Measurements from ENCODE around the gene FBXW8.

The FBXW8 gene

DNA sequence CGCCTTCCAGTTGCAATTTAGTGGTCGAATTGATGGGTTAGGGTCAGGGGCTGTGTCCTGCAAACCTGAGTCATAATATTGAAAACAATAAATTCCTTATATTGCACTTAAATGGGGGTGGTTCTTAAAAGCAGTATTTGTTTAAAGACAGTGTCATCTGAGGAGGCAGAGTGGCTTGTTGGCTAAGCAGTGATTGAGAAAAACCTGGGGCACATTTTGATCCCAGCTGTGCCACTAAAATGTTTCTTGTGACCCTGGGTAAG is 48.4 kb downstream of the FBXW8 start:
- DNase-seq, result no peak

DNA sequence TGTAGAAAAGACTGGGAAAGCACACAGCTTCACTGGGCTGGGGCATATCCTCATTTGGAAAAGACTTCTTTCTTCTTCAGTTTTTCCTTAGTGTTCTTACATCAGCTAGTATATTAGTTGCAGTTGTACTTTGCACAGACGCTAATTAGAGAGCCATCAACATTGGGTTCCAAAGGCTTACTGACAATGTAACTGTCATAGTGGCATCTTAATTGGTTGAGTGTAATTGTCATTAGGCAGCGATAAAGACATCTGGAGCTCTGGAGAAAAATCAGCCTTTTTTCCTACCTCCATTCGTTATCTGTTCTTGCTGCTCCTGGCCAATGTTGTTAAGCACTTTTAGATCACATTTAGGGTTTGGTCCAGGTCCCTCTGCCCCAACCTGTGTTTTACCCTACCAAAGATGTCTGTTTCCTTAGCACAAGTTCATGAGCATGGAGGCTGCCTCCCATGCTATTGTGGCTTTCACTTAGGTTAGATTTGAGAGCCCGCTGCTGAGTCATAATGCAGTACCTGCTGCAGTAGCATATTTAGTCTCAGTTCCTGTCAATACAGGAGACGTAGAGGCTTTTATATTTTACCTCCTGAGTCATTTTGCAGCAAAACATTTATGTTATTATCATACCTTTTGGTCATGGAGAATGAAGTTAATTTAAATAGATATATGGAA is 49.2 kb downstream of the FBXW8 start:
- DNase-seq, result peak; percentile 57

DNA sequence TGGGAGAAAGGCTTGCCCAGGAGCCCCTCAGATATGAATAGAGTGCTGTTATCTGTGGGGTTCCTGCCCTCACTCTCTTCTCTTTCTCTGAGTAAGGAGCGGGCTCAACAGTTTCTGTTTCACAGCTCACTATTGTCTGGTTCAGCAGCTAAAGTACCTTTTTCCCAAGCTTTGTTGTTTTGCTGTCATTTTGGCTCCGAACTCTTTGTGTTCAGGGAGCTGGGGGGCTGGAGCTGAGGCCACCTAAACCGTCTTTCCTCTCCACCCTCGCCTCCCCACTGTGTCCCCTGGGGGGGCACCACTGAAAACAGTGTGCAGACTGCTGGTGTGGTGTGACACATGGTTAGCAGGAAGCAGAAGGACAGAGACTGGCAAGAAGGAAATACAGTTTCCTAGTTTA is 51.4 kb downstream of the FBXW8 start:
- DNase-seq, result no peak

DNA sequence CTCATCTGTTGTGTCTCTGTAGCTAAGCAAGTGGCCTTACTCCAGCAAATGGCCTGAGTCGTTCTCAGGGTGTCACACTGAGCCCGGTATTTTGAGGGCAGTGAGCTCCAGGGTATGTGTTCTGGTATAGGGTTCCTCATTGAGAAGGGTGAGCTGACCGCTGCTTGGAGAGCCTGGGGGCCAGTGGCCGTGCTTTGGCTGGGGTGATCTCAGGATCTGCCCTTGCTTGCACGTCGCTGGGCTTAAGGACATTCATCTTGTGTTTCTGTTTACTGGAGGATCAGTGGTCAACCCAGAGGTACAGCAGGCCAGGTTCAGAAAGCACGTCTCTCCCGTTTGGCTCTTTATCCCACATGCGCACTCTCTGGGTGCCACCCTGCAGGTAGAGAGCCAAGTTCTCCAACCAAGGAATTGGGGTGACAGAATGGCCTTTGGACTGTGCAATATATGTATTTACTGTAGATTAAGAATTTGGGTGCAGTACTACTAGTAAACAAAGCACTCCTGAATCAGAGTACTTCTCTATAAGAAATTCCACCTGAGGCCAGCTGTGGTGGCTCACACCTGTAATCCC is 52.1 kb downstream of the FBXW8 start:
- DNase-seq, result no peak

DNA sequence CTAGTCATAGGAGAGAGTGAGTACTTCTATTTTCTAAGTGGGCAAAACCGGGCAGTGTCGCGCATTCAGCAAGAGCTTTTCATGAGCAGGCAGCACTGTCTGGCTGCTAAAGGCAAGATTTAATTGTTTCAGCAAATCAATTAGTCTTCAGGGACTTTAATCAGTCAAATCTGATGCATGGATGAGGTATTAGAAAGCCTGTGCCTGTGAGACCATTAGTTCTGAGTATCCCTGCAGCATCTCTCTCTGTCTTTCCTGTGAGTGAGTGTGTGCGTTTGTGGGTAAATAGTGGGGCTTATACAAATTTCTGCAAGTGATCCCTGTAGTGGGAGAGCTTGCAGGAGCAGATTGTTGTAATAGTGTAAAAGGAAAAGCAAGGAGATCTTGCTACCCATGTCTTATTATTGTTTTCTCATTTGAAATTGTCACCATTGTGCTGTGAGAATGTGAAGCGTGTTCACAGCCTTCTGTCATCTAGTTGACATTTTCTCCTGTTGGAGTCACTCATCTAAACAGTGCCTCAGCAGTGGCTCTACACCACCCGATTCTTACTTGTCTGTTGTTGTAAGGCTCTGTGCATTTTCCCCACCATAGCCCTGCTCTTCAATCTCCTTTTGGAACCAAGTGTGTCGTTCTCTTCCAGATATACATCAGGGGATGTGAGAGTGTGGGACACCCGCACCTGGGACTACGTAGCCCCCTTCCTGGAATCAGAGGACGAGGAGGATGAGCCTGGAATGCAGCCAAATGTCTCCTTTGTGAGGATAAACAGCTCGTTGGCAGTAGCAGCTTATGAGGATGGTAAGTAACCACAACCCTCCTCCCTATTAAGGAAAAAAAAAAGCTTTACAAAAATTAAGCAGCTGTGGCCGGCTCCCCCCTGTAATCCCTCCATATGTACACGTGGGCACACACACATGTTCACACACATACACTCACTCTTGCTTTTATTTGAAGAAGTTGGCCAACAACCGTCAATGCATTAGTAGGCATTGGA is 53.6 kb downstream of the FBXW8 start:
- DNase-seq, result no peak

DNA sequence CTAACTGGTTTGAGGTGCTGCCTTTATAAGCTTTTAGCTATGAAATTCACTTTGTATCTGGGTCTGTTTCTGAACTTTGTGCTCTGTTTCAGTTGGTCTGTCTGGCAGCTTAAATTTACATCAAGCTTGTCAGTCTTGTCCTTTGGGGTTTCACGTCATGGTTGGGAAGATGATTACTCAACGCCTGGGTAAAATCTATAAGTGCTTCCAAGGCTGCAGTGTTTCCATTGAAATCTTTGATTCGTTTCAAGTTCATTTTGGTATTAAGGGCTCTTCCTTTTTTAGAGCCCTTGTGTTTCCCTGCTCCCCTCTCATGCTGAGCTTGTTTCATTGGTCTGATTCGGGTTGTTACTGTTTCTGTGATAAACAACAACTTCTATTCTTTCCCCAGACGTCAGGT is 58.2 kb downstream of the FBXW8 start:
- no peak for DNase-seq

DNA sequence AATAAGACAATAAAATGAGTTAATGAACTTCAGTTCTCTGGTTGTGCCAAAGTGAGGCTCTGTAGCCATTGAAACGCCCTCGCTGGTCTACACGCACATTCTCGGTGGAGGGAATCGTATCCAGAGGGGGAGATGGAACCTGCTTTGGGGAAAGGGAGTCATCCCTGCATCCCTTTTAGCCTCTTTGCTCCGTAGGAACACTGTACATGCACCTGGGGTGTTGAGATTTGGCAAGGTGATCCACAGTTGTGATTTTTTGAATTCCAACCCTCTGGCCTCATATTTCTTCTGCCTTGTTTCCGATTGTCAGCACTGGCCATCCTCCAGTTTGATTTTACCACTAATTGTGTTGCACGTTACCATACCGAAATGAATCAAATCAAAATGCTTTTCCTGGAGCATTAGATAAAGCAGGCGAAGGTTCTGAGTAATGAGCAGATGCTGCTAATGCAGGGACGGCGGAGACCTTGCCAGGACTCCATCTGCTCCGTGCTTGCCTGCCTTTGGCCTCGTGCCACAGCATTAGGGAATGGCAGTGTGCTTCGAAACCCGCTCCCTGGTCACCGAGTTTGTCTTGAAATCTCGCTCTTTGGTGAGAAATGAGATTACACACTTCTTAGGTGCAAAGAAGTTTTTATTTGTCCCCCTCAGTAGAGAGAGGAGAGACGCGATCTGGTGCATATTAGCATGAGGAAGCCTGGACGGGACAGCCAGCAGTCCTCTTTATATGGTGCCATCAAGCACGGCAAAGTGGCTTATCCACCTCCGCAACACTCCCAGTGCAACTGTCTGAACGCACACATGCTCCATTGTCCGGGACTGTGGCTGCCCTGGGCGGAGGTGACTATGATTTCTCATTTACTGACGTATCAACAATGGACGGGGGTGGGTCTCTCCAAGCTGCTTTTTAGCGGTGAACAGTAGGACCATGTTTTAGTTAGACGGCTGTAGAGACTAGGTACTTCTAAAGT is 59.1 kb downstream of the FBXW8 start:
- DNase-seq, result no peak

DNA sequence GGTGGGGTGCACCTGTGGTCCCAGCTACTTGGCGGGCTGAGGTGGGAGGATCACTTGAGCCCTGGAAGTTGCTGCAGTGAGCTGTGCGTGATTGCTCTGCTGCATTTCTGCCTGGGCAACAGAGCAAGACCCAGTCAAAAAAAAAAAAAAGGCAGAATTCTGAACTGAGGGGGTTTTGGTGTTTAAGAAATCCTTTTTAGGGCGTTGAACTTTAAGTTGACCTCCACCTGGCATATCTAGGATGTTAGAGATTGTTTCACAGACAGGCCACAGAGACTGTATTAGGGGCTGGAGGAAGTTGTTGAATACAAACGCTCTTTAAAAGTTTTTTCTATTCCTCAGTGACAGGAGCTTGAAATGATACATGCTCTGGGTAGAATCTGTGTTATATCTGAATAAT is 60.5 kb downstream of the FBXW8 start:
- DNase-seq, result no peak

DNA sequence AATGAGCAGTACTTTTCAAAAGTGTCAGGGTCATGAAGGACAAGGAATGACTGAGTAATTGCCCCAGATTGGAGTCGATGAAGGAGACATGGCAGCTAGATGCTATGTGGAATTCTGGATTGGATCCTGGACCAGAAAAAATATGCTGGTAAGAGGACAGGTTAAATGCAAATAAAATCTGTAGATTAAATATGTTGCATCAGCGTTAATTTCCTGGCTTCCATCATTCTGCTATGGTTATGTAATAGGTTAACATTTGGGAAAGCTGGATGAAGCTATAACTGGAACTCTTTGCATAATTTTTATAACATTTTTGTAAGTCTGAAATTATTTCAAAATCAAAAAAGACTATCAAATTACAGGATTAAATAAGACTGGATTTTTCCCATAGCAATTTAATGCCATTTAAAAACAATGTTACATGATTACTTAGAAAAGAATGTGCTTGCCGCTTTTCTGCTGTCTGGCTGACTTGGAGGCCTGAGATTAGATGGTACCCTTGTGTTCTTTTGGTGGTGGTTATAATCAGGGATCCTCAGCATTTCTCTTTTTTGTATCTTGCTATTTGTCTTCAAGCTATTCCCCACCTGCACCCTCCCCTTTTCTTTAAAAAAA is 65.1 kb downstream of the FBXW8 start:
- DNase-seq, result no peak

DNA sequence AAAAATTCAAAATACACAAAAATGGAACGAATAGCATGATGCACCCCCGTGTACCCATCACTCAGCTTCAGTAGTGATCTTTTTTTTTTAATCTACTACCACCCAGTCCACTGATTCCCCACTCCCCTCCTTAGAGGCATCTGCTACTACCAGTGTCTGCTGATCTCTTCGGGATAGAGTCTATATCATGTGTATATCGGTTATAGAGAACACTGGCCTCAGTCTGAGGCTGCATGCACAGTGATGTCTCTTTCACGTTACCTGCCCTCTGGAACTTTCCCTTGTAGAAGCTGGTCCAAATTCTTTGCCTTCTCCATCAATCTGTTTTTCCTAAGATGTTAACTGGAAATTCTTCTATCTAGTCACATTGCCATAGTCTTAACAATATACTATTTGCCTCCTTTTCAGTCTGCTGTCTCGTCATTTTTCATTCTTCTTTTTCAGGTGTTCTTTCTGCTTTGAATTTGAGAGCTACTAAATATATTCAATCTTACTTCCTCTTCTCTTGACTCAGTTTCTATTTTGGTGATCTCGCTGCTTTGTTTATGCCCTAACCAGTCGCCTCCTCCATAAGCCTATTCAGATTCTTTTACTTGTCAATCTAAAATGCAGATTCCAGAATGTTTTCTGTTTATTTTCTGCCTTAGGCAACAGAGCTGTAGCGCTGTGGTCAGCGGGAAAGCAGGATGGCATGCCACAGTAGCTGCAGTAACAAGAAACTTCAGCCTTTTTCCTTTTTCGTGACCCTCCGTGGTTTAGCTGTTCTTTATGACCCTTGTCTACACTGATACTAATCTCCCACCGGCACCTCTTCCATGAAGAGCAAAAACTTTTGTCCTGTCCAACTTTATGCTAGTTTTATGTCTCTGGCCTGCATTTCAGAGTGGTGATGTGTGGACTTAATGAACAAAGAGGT is 67.0 kb downstream of the FBXW8 start:
- DNase-seq, result no peak

DNA sequence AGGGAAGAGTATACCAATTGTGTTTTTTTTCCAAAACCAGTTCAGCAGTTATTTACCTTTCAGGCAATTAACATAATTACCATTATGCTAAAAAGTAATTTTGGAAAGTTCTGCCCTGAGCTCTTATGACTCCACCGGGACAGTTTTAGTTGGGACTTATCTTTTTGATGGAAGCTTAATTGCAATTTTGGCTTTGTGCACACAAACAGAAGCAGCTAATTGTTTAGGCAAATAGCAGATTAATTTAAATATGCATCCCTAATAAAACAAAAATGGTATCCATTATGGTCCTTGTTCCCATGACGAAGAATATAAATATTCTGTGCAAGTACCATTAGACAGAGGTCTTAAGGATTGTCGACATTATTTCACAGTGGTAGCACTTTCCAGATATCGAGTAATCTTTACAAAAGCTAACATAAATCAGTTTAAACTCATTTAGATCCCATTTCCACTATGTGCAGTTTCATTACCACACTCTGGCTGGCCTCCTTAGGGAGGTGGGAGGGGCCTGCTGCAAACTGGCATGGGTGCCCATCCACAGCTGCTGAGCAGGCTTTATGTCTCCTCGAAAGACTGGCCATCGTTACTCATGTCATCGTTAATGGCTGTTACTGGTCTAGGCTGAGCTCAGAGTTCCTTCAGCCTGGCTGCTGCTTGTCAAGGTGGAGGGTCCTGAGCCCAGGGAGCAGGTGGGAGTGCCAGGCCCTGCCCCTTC is 68.2 kb downstream of the FBXW8 start:
- DNase-seq, result no peak

DNA sequence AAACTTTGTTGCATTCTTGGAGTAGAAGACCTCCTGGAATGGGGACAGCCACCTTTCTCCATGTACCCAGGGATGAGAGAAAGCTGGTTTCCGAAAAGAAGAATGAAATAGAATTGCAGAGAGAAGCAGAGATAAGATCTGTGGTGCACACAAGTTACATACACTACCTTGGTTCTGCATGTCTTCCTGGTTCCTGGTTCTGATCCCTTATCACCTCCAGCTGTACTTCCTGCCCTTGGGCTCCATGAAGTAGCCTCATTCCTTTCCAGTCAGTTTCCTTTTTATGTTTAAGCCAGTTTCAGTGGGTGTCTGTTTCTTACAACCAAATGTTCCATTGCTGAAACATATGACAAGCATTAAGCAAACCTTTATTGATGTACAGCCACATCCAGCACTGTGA is 69.3 kb downstream of the FBXW8 start:
- no peak for DNase-seq

DNA sequence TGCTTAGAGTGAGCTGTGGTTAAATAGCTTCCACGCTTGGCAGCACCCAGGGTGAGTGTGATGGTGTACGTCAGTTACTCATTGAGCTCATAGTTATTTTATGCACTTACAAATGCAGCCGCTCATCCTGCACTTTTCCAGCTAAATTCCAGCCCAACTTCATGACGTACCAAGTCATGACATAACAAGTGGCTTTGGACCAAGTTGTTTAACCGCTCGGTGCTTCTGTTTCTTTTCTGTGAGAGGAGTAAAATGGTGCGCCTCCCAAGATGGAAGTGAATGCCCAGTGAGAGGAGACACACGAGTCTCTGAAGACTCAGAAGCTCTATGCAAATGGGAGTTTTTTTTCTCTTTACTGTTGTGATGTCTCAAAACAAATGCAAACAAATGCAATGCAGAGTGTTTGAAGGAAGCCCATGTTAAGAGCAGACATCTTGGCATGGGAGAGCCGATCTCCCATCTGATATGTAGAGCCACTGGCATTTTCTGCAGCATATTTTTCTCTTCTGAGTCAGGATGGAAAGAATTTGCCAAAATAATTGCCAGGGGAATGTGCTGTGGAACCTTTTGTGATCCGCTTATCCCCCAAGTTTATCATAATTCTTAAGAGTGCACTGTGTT is 72.2 kb downstream of the FBXW8 start:
- DNase-seq, result no peak

DNA sequence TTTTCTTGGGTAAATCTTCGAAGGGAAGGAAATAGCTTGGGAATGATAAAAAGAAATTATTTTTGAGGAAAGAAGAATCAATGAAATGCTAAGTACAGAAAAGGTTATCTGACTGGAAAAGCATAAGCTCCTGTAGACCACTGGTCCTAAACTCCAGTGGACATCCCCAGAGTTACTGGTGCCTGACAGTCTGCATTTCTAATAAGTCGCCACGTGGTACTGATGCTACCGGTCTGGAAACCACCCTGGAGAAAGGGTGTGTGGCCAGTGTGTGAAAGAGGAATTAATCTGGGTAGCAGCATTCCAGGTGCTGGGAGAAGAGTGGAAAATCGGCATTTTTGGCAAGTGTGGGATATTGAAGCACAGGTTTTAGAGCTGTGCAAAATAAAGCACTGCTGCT is 73.3 kb downstream of the FBXW8 start:
- no peak for DNase-seq

DNA sequence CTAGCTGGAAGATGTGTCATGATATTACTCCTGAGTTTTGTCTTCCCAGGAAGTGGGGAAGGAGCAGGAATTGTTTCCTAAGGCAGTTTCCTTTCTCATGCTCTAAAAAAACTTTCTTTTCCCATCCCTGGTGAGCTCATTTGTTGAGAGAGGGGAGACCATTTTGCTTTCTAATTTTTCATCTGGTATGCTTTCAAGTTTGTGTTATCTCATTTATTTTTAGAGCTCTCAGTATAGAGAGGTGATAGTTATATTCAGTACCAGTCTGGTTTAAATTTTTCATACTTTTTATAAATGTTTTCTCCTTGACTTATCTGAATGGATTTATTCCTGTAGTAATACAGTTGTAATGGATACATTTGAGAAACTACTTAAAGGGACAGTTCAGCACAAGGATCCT is 79.6 kb downstream of the FBXW8 start:
- no peak for DNase-seq

DNA sequence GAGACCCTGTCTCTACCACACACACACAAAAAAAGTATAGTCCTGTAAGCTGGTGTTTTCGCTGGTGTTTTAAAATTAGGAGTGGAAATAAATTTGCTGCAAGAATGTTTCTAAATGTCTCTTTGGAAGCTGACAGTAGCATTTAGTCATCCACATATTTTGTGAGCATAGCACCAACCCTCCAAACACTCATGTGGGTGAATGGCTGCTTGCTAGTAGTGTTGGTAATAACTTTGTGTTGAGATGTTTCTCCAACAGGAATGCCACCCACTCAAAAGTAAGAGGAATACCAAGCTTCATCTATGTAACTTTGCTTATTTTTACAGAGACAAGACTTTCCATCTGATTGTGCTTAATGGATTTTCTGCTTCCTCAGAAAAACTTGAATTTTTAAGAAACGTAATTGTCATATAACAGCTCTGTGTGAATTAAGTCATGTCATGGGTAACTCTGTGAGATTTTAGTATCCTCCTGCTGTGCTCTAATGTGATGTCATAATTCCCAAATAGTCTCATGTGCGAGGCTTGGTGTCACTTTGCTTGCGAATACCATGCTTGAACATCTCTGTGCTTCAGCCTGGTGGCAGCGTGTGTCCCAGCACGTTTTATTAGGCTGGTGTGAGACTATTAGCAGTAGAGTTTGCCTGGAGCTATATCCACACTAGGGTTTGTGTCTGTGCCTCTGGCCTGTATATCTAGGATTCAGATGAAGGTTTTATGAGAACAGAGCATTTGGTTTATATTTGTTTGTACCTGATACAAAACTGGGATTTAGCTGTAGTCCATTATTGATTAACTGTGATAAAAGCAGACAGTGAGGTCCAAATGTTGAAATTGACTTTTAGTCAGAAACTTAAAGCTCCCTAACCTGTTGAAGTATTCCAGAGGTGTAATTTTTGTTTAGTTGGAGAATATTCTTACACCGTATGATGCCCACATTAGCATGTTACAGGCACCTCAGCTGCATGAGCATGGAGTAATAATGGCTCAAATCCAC is 80.5 kb downstream of the FBXW8 start:
- no peak for DNase-seq

DNA sequence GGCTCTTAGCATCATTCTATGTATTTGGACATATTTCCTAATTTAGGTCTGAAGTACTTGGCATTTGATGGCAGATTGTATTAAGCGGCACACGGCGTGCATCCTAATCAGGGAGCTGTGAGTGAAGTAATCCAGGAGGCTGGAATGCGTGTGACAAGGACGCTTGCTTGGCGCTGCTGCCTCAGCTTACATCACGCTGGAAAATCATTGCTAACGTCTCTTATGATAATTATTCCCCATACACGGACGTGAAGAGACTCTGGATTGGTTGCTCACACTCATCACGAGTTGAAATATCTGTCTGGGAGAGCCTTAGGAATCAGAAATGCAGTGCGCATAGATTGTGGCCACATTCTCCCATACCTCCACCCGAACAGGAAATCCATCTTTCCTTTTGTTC is 85.3 kb downstream of the FBXW8 start:
- no peak for DNase-seq

DNA sequence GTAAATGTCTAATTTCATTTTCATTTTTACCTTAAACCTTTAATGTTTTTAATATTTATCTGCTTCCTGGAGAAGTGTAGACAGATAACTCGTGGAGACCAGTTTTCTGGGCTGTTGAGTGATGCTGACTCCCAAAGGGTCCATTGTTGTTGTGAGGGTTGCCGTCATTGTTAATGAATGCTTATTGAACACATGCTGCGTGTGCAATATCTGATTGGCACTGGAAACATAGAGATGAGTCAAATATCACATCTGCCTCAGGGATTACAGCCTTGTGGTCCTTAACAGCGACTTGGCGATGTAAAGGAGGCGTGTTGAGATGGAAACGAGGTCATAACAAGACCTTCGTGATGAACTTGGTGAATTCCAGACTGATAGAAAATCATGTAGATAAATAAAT is 85.9 kb downstream of the FBXW8 start:
- no peak for DNase-seq

DNA sequence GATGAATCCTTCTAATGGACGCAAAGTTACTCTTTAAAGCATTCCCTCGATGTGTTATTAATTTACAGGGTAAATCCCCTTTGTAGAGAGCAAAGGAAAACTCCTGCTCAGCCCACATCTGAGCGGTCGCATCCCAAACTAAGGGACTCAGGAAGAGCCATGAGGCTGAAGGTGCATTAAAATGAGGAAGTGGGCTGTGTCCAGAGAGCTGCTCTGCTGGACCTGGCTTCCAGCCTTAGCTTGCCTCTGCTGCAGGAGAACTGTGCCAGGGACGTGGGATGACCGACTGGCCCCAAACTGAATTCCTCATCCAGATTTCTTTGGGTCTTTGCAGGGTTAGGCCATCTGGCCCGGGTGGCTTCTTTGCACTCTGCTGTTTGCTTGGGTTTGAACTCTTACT is 88.3 kb downstream of the FBXW8 start:
- no peak for DNase-seq
